ENCODE data around the gene PJA2.

Gene PJA2

DNA sequence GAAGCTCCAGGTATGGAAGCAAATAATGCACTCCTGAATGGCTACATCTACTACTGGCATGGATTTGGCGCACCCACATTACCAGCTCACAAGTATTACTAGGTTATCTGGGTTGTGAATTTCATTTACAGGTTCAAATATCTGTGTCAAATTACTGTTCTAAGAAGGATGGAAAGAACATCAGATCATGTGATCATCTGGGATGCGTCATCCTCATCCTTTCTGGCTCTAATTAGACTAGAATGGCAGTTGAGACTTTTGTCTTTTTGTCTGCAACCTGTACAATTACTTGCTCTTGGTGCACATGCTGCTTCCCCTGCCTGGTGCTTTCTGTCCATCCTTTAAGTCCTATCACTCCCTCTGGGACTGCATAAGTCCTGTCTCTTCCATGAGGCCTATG lies 64.1 kb downstream of the PJA2 start:
- DNase-seq = no peak

DNA sequence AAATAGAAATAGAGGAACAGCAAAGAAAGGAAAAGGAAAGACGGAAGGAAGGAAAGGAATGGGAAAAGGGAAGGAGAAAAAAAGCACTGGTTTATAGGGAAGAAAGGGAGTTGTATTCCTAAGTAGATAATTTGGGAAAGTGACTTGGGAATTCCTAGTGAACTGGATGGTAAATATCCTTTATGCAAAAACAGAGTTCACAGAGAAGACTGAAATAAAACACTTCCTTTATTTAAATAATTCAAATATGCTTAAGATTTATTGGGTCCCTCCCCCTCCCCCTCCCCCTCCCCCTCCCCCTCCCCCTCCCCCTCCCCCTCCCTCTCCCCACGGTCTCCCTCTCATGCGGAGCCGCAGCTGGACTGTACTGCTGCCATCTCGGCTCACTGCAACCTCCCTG lies 69.4 kb downstream of the PJA2 start:
- no peak for DNase-seq

DNA sequence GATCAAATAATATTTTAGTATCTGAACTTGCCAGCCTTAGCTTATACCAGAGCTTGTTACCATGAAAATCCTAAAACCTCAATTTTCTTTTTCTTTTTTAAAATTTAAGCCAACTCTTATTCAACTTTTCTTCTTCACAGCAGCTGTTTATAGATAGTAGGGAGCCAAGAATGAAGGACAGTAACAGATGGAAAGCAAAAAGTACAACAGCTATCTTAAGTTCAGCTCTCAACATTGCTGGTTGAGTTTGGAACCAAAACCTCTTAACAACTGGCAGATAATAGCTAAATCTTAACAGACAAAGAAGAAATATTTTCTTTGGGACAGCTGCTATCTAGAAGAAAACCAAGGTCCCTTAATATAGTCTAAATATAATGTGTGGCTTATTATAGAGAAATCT lies 74.7 kb downstream of the PJA2 start:
- DNase-seq = no peak

DNA sequence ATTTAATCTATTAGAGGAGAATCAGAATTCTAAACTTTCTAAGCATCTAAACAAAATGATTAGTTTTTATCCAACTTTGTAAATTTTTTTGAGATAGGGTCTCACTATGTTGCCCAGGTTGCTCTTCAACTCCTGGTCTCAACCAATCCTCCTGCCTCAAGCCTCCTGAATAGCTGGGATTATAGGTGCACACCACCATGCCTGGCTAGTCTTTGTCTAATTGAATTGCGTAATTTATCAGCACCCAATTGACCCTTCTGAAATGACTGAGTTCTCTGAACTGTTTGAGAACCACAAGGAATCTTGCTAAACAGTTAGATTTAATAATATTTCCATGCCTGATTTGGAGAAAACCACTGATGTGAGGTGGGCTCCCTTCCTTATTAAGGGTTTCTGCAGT lies 75.7 kb downstream of the PJA2 start:
- DNase-seq = no peak

DNA sequence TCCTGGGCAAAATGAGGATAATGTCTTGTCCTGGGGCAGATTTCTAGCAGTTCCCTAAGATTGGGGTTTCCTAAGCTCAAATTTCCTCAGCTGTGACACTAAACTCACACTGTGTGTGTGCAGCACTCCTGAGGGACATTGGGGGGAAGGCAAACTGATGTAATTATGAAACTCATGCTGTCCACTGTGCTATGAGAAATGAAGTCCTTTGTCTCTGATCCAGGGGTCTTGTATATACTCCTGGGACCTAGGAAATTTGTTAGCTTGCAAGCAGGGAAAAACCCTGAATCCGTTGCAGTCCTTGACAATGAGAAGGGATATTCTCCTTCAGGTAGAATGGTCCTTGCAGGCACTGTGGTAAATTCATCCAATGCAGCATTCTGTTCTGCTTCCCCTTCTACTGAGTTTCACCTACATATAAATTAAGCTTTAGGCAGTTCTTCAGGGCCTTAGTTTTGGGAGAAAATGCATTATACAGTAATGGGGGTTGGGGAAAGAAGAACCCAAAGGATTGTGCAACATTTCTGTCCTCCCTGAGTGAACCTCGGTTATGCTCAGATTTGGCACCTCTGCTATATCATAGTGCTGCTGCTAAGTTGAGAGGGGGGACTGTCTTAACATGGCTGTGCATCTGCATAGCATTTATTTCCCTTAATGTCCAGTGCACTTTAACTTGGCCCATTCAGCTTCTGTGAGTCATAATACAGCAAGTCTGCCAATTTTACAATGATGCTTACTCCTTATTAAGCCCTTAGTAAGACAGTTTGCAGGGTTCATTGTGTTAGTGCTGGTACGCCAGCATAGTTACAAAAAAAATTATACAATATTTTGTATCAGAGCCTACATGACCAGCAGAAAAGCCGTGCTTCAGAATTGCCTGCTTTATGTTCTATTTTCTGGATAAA lies 80.2 kb downstream of the PJA2 start:
- DNase-seq = no peak

DNA sequence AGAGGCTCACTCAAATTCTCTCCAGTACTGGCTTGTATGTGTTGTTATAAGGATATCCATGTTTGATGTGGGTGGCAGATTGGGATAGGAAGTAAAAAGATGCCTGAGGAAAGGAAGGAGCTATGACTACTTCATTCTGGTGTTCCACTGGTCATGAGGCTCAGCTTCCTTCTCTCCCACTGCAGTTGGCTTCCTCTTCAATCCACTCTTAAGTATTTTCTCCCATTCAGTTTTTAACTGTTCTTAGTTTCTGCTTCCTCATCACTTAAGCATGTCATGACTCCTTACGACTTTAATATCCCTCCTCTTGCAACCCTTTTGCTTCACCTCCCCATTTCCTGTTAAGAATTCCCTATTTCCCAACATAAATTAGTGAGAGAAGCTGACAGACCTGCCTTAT lies 81.1 kb downstream of the PJA2 start:
- DNase-seq = no peak

DNA sequence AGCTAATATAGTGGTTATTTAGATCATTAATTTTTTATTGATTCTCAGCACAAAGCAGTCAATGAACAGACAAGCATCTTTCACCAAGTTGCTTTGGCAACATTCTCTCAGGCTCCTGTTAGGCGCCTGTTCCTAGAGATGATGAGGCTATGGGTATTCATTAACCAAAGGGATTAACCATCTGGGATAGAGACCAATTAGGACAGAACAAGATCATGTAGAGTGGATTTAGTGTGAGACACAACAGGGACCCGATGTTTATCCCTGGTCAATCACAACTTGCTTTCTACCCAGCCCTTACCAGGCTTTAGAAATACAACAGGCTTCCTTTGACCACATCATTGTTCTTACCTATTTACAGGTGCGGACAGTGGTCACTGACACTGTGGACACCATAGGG lies 82.2 kb downstream of the PJA2 start:
- DNase-seq = no peak

DNA sequence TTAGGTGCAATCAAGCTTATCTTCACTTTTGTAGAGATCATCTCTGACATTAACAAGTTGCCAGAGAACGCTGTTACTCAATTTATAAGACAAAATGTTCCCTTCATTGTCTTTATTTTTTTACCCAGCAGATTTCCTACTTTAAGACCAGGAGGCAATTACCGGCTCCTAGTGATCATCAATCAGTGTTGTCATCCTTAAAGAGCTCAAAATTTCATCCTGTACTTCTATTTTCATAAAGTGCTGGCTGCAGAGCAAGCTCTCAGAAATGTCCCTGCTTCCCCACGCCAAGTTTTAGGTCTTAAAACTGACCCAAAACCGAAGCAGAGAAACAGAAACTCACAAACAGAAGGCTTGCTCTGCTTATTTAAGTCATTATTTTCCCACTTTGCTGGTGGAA lies 82.9 kb downstream of the PJA2 start:
- DNase-seq = no peak

DNA sequence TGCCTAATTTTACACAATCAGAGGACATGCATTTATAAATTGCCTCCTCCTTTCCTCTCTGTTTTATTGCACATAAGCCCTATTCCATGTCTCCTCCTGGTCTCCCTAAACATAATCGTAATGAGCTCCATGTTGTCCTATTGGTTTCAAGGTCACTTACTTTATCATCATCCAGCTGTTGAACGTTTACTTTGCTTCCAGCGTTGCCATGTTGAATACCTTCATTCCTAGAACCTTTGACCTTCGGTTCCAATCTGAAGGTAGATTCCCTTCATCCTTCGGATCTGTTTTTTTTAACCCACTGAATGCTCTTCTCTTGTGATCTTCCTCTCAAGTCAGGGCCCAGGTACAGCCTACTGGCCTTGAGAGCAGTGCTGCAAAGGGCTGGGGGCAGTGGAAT lies 84.3 kb downstream of the PJA2 start:
- no peak for DNase-seq

DNA sequence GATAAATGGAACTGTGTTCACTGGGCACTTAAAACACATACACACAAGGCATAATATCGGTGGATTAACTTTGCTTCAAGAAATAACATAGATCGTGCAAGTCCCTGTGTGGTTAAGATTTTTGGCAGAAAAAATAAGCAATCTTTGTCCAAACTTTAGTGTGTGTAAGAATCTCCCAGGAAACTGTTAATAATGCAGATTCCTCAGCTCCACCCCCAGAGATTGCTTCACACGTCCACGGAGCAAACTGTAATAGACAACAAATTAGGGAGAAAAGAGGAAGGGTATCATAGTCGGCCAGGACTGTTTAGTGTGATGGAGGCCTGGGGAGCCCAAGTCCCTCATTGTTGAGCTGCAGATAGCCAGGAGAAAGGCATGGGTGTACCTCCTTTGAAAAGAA lies 84.8 kb downstream of the PJA2 start:
- DNase-seq = no peak

DNA sequence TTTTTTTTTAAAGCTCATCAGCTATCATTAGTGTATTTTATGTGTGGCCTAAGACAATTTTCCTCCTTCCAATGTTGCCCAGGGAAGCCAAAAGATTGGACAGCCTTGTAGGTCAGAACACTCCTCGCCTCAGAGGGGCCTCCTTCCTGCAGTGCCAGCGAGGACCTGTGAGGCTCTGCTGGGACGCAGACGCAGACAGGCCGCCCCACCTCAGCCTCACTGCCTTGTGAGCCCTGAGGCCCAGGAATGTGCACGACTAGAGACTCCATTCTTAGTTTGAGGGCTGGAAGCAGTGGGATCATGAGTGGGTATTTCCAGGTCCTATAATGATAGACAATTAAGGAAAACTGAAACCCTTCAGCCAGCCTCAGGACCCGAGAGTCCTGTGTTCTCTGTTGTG lies 85.4 kb downstream of the PJA2 start:
- no peak for DNase-seq

DNA sequence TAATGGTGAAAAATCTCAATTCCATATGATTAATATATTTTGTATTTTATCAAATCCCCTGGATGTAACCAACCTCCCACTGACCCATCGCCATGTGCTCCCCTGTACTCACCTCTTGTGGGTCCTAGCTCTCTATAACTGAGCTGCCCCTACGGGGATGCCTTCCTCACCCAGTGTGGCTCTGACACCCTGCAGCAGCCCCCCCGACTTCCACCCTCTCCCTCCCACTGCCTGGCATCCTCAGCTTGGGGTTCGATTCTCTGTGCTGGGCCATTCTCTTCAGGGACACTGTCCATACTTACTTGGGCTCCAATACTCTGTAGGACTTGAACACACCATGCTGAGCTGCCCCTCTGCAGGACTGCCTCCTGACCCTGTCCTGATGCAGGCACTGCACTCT lies 87.1 kb downstream of the PJA2 start:
- no peak for DNase-seq

DNA sequence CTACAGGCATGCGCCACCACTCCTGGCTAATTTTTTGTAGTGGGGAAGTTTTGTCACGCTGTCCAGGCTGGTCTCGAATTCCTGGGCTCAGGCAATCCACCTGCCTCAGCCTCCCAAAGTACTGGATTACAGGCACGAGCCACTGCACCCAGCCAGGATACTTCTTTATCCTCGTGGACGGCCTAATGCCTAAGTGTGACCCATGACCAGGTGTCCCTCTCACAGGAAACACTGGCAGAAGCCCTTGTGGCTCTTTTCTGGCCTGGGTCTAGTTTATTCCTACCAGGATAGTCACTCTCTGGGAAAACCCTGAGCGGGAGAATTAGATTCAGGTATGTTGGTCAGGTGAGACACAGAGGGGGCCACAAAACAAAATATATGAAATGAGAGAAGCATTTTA lies 90.4 kb downstream of the PJA2 start:
- no peak for DNase-seq

DNA sequence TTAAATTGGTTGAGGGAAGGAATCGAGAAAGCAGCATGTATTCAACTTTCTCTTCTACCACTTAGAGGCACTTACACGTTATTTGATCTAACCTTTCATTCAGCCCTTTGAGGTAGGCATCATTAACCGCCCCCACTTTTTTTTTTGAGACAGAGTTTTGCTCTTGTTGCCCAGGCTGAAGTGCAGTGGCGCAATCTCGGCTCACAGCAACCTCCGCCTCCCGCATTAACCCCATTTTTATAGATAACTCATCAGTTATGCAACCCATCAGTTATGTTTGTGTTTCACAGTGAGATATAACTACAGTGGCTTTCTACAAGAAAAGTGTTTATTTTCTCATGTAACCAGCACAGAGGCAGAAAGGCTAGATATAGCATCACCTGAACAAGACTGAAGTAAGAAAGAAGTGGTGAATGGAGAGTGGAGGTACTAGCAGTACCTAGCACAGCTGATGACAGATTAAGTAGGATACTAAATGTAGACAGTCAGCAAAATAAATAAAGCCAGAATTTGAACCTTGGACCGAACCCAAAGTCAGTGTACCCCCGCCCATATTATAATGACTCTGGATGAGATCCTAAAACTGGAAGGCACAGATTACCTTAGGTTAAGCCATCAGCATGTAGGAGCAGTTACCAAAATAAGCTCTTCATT lies 91.2 kb downstream of the PJA2 start:
- no peak for DNase-seq

DNA sequence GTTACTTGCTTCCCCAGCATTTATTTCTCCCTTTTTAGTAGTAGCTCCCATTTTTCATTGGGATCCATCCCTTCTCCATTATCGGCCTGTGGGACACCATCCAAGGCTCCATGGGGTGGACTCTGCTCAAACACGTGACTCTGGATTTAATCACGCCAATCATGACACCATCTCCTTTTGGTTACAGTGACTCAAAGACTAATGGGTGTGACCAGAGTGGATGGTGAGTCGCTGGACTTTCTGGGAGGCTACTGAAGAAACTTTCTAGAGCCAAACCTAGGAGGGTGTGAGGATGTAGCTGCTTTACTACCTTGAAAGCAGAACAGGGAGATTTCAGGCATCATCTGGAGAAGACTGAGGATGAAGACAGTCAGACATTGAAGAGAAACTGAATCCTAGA lies 93.1 kb downstream of the PJA2 start:
- DNase-seq = no peak

DNA sequence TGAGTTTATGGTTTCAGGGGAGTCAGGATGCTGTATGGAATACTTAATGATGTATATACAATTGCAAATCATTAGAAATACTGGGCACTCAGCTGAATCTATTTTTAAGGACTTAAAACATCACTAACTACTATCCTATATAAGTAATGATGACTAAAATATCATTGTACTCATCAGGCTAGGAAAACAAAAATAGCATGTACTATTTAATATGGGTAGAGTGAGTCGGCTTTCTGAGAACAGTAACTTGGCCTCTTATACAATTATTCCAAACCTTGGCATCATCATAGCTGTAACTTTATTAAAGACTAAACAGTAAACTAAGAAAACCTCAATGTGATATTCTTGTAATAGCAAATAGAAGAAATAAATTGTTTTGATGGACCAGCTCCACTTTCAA lies 94.5 kb downstream of the PJA2 start:
- no peak for DNase-seq

DNA sequence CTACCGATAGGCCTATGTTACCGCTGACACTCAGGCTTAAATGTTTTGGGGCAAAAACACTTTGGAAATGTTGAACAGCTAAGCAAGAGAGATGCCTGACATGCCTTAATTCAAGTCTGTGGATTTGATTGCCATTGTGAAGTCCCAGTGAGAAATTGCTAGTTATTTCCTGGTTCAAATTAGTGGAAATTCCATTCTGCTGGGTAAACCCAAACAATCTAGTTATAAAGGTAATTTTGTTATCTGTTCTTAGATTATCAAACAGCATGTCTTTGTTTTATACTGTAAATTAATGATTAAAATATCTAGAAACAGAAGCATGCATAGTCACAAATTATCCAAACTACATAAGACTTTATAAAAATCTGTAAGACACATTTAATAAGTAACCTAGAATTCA lies 96.6 kb downstream of the PJA2 start:
- DNase-seq = no peak

DNA sequence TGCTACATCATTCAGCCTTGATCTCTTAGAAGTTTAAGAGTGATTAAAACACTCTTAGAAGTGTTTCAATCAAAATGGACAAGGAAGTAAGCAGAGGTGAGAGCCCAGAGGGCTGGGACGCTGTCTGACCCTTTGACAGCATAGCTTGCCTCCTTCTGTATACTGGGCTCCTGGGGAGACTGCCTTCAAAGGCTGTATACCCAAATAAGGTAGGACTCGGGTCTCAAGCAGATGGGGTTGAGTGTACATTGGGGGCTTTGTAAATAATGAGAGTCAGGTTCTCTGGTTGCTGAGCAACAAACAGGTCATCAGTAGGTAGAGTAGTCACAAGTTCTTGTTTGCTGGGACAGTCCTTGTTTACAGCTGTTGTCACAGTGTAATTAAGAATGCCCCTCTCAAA lies 97.1 kb downstream of the PJA2 start:
- no peak for DNase-seq

DNA sequence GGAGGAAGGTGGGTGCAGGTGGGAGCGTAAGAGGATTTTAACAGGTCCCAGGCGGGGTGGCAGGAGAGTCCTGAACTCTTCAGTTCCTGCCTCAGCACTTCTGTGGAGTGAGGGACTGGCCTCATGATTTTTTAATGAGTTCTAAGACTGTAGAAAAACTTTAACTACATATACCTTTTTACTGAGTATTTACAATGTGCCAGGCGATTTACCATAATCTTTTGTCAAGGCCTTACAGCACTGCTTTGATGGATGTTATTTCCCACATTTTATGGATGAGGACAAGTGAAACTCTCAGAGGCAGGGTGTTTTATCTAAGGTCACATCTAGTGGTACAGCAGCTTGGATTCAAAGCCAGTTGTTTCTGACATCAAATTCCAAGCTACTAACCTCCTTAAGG lies 99.5 kb downstream of the PJA2 start:
- DNase-seq = no peak

DNA sequence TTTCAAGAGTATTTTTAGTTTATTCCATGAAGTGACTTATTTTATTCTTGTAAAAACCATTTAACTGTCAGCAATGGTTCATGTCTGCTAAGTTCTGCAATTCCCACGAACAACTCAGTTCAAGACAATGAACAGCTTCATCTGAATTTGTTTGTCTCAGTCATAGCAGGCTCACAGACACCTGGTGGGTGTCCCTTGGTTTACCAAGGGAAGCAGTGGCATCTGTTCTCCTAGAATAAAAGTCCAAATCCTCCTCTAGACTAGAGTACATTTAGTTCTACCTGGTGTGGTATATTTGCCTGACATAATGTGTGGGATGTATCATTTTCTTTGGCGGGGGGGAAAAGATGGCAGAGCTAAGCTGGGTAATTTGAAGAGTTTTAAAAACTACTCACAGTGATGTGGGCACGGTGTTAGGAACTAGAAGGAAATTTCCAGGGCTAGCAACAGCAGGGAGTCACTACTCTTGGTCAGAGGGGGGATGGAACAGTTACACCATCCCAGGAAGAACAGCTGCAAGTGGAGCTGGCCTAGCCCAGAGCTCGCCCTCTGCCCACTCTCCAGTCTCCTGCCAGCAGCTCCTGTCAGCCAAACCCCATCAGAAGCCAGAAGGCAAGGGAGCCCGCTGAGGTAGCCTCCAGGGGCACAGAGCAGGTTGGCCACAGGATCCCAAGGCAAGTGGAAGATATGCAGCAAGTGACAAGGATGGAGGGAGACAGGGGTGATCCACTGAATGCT lies 100.3 kb downstream of the PJA2 start:
- no peak for DNase-seq

DNA sequence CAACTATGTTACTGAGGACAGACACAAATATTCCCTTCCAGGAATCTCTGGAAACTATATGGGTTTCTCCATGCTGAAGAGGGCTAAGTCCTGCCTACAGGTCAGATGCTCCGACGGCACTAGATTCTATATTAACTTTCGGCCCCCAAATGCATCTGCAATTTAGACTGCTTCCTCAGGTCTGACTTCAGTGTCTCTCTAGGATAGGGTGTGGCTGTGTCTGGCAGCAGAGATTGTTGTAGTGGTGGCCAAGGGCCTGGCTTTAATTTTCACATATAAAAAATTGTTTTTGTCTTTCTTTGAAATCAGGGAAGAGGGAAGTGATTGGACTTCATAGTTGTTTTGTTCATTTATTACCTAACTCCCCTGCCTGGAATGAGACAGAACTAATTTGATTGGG lies 101.8 kb downstream of the PJA2 start:
- DNase-seq = no peak

DNA sequence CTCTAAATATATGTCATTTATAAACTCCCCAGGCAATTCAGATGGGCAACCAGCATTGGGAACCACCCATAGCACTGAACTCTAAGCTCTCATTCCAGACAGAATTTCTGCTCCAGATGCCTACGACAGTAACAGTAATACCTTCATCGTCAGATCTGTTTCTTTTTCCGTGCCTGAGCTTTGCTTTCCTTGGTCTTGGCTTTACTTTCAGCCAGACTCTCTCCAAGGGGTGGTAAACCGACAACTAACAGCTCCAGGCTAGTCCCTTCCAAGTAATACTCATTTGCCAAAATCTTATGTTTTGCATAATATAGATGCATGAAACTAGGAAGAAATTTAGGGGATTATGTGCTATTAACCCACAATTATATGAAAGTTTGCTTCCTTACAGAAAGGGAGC lies 102.3 kb downstream of the PJA2 start:
- no peak for DNase-seq

DNA sequence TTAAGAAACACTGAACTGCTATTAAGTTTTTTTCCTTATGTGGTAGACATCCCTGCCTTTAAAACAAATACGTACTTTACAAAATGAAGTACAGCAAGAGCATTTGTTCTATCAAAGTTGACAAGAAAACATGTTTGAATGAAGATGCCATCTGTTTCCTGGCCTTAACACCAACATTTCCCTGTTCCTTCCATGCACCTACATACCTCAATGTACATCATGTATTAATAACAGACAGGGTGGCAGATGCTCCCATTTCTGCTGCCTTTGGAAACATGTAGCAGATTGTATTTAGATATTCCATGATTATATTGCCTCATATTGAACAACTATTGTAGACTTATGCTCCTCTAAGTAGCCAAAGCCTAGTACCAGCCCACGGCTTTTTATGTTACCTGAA lies 104.4 kb downstream of the PJA2 start:
- no peak for DNase-seq

DNA sequence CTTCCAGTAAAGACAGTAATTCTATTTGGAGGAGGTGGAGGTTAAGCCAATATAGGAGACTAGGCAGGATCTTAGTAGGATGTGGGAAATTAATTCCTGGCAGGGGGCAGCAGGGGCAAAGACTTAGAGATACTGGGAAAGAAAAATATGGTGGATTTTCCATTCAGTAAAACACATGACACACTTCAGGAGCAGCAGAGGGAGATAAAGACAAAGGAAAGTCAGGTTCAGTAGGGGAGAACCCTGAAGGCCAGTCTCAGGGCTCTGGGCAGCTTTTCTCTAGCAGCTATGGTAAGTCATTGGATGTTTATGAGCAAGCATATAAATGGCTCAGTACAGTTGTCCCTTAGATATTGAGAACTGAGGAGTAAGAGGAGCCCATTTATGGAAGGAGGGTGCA lies 105.5 kb downstream of the PJA2 start:
- no peak for DNase-seq
